H54 (cell line): Measurements from ENCODE around the gene CCDC93.
A peak's percentile ranks its signal among the peaks of the same experiment; 100 is the strongest.

Experiments used
- DNase-seq: peaks from one replicate; pipeline ENCODE4 v3.0.0; 2011; ENCODE audit warnings: low spot score, mixed read lengths; ENCODE audit not compliant: insufficient read length
- FAIRE-seq: peaks from 3 replicates; lab custom pipeline; 2011; peaks lifted over from hg19 to GRCh38; lab: Jason Lieb, UNC
- POLR2A ChIP-seq: IDR thresholded peaks from 2 replicates; pipeline ENCODE4 v1.6.1; 2011; ENCODE audit warnings: low read depth, mild to moderate bottlenecking, low read length

The CCDC93 gene

DNA sequence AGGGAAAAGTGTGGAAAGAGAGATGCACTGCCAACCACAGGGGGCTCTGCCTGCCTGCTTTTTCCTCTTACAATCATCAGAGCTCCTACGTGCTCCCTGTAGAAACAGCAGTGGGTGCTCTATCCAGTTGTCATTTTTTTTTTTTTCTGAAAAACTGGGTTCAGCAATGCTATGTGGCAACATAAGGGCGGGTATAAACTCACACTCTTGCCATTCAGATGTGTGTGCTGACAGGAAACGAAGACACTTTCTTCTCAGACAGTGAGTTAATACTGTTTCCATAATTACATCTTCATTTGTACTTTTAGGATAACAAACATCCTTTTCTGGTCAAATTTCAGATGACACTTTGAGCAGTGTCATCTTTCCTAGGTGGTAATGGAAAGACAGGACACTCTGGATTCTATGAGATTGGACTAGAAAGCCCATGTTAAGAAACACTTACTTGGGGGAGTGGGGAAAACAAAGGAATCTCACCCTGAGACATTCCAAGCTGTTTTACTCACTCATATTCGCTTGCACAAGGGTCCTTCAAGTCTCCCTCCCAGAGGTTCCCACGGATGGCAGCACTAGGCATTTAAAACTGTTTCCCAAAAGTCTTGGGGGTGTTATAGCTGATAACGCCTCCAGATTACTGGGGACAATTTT lies 41.3 kb downstream of the CCDC93 start:
- DNase-seq = no peak
- no peak for TF ChIP-seq POLR2A

GRCh38 chr2:117968722-117969121 lies 45.1 kb downstream of the CCDC93 start:
- FAIRE-seq (no peak), DNase-seq (no peak)
- no peak for TF ChIP-seq POLR2A

More for the DNA sequence above, 41.3 kb downstream of the CCDC93 start:
- no peak for FAIRE-seq

DNA sequence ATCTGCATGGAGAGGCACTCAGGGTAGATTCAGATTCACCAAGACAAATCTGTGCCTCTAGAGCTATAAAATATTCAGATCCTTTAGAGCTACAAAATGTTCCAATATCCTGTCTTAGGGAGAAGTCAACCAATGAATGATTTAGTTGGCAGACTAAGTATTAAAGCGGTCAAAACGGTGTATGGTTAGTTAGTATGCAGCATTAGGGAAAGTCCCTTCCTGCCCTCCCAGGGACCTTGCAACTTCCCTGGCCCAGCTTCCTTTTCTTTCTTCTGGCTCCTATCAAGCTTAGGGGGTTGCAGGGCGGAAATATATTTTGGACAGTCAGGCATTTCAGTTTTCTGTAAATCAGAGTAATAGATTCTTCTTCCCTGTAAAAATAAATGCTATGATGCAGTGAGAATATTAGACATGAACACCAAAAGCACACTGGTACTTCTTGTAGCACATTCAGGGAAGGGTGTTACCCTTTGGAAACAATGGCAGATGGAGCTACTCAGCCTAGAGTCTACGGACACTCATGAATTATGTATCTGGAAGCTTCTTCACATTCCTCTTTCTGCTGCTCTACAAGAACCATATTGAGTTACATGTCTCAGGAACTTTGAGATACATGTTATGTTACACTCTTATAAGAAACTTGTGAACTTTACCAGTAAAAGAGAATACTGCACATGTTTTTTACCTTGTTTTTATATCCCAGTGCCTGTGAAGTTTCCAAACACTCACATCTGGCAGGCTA lies 45.7 kb downstream of the CCDC93 start:
- no peak for TF ChIP-seq POLR2A
- DNase-seq (no peak), FAIRE-seq (no peak)

DNA sequence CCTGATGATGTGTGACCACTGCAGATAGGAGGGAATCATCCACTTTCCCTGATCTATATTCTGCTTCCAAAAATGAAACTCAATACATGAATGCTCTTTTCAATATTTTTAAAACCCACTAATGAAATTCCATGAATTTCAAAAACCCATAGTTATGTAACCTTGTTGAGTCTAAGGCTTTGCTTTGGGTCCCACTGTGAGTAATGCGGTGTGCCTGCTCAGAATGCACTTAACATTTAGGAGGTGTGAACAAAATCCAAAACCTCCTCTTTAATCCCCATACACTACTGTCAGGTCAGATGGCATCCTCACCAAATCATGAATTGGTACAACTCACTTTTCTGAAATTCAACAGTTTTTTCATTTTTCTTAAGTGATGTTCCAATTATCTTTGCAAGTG lies 50.4 kb downstream of the CCDC93 start:
- FAIRE-seq (no peak), DNase-seq (no peak)
- TF ChIP-seq POLR2A = no peak

- TF ChIP-seq POLR2A = no peak
- FAIRE-seq = no peak
- DNase-seq = no peak
Measured at GRCh38 chr2:117961201-117961600, 52.7 kb downstream of the CCDC93 start.

- no peak for TF ChIP-seq POLR2A
- FAIRE-seq (no peak), DNase-seq (no peak)
Measured at GRCh38 chr2:117960231-117960630, 53.6 kb downstream of the CCDC93 start.

DNA sequence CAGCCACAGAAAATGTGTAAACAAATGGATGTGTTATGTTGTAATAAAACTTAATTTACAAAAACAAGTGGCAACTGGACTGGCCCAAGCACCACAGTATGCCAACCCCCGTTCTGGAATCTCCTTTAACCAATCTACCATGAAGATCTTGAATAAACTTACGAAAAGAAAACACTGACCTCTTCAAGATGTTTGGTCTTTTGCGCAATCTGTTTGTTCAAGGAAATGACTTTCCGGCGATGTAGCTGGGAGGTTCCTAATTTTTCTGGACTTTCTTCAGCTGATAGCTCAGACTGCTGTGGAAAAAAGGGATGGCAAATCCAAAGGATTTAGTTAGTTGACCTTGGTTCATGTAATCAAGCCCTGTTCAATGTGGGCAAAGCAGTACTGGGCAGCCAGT lies 55.7 kb downstream of the CCDC93 start:
- DNase-seq (no peak), FAIRE-seq (peak; percentile 15)
- no peak for TF ChIP-seq POLR2A

- TF ChIP-seq POLR2A = no peak
- no peak for DNase-seq
- no peak for FAIRE-seq
Measured at GRCh38 chr2:117957616-117958015, 56.3 kb downstream of the CCDC93 start.

DNA sequence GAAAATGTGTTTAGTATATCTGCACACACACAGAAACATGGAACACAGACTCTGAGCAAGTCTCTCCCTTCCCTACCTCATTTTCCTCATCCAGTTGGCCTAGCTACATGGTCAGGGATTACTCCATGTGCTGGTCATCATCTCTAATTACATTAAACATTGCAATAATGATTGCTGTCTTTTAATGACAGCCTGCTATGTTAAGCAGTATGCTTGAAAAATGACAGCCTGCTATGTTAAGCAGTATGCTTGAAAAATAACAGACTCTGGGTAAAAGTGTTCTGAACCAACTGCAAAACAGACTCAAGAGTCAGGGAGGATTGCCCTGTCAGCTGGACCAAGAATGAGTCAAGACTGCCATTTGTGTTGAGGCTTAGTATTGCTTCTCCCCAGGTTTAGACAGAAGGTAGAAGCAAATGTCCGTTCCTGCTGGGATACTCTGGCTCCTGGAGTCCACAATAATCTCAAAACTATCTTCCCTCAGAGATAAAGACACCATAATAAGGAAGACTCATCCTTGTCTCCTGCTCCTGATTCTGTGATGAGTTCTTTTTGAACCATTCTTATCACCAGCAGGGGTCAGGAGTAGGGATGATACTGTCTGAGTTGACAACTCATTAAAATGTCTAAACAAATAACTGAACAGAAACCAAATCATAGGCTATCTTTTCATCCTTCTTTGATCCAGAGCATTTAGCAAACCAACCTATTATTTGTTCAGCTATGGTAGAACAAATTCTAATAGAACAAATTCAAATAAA lies 57.7 kb downstream of the CCDC93 start:
- FAIRE-seq (no peak), DNase-seq (no peak)
- TF ChIP-seq POLR2A = no peak

DNA sequence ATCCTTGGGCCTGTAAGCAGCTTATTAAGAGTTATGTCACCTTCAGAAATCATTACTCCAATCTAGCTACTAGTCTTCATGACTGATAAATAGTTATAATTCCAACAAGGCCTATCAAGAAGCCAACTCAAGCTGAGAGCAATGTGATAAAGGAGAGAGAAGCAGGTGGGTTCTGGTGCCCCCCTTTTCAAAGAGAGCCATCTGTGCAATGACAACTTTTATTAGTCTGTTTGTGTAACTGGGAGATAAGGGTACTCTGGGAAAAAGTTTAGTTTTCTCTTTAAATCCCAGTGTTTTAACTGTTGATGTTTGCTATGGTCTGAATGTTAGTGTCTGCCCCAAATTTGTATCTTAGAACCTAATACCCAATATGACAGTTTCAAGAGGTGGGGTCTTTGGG lies 60.6 kb downstream of the CCDC93 start:
- no peak for DNase-seq
- no peak for TF ChIP-seq POLR2A
- FAIRE-seq = no peak

- FAIRE-seq = peak; percentile 41
- TF ChIP-seq POLR2A = no peak
Measured at GRCh38 chr2:117952701-117953100, 61.2 kb downstream of the CCDC93 start.

GRCh38 chr2:117952228-117952627 lies 61.6 kb downstream of the CCDC93 start:
- DNase-seq (no peak), FAIRE-seq (no peak)
- no peak for TF ChIP-seq POLR2A

More at GRCh38 chr2:117952701-117953100, 61.2 kb downstream of the CCDC93 start:
- no peak for DNase-seq

- no peak for TF ChIP-seq POLR2A
- DNase-seq (no peak), FAIRE-seq (no peak)
Measured at GRCh38 chr2:117949806-117950205, 64.1 kb downstream of the CCDC93 start.

GRCh38 chr2:117948615-117949014 lies 65.3 kb downstream of the CCDC93 start:
- no peak for TF ChIP-seq POLR2A
- FAIRE-seq (no peak), DNase-seq (no peak)
